DMS153 (cell line): ENCODE data around the gene ZNF77.
"Not testable (repeated sequence)": the region's sequence is repeated elsewhere in the genome, so short reads cannot be mapped to it uniquely, and the experiment has no call there.

ENCODE experiments used
- DNase-seq: peaks from one replicate; lab custom pipeline; 2025; lab: John Stamatoyannopoulos, UW

Gene ZNF77

DNA sequence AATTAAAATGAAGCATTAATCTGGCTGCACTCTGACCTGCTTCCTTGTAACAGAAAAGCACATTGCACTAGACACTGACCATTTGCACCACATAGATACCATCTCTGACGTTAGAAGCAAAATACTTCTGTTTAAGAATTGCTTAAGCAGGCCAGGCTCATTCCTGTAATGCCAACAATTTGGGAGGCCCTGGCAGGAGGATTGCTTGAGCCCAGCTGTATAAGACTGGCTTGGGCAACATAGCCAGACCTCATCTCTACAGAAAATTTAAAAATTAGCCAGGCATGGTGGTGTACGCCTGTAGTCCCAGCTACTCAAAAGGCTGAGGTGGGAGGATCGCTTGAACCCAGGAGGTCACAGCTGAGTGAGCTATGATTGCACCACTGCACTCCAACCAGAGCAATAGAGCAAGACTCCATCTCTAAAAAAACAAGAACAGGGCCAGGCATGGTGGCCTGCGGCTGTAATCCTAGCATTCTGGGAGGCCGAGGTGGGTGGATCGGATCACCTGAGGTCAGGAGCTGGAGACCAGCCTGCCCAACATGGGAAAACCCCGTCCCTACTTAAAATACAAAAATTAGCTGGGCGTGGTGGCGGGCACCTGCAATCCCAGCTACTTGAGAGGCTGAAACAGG lies 25.5 kb upstream of the ZNF77 start:
- no peak for DNase-seq

DNA sequence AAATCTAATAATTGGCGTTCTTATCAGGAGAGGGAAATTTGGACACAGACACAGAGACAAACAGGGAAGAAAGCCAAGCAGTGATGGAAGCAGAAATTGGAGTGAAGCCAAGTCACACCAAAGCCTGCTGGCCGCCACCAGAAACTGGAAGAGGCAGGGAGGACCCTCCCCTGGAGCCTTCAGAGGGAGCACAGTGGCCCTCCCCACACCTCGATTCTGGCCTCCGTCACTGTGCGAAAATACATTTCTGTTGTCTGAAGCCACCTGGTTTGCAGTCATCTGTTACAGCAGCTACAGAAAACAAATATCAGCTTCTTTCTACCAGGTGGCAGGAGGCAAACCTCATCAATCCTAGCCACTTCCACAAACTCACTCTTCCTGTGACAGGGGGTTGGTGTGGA lies 24.3 kb upstream of the ZNF77 start:
- peak; percentile 94 for DNase-seq

- no peak for DNase-seq
Measured at GRCh38 chr19:2967972-2968371, 23.2 kb upstream of the ZNF77 start.

DNA sequence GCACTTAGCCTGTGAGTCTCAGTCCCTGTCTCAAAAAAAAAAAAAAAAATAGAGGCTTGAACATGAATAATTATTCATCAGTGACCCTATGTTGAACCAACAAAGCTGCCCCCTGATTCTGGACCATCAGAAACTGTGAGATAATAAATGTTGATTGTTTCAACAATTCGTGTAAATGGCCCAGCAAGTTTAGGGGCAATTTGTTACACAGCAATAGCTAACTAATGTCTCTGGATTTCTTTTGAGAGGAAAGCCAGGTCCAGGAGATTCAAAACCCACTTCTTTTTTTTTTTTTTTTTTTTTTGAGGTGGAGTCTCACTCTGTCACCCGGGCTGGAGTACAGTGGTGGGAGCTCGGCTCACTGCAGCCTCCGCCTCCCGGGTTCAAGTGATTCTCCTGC lies 20.1 kb upstream of the ZNF77 start:
- DNase-seq = no peak

- not testable (repeated sequence) for DNase-seq
Measured at GRCh38 chr19:2963631-2964030, 18.9 kb upstream of the ZNF77 start.

- DNase-seq = no peak
Measured at GRCh38 chr19:2963122-2963521, 18.4 kb upstream of the ZNF77 start.

GRCh38 chr19:2962018-2962670 lies 17.4 kb upstream of the ZNF77 start:
- DNase-seq = peak; percentile 48

GRCh38 chr19:2960120-2960519 lies 15.3 kb upstream of the ZNF77 start:
- DNase-seq = no peak

DNA sequence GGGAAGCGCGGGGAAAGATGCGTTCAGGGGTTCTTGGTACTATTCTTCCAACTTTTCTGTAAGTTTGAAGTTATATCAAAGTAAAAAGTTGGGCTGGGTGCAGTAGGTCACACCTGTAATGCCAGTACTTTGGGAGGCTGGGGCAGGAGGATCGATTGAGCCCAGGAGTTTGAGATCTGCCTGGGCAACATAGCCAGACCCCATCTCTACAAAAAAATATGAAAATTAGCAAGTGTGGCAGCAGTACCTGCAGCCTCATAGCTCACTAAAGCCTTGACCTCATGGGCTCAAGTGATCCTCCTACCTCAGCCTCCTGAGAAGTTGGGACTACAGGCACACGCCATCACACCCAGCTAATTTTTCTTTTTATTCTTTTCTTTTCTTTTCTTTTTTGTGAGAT lies 12.4 kb upstream of the ZNF77 start:
- no peak for DNase-seq

DNA sequence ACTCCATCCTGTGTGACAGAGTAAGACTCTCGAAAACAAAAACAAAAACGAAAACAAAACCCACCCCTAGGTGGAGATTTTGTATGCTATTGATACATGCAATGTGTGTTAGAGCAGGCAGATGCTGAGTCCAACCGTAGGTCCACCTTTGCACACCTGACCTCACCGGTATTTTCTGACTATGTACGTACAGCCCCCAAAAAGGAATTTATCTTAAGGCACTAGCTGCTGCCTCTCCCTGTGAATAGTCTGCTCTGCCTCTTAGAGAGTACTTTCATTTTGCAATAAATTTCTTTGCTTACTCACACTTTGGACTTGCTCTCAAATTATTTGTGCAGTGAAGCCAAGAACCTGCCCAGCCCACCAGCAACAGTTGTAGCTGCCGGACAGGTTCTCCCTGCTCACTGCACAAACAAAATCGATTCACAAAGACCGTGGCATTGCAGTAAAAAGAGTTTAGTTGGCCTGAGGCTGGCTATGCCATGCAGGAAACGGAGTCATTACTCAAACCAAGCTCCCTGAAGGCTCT lies 8.2 kb upstream of the ZNF77 start:
- DNase-seq = peak; percentile 30

- peak; percentile 99 for DNase-seq
Measured at GRCh38 chr19:2950286-2951124, 5.7 kb upstream of the ZNF77 start.

DNA sequence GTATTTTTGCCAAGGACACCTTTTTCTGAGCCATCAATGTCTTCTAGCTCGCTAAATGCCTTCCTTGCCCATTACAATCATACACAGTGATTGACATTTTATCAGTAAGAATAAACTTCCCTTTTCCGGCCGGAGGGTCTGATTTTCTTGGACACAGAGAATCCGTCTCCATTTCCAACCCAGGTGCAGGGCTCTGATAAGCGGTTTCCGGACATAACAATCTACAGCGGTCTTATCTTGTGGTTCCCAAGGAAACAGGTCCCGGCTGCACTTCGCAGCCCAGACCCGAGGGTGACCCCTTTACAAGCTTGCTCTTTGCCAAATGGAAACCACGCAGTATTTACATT lies 5.1 kb upstream of the ZNF77 start:
- DNase-seq = no peak

DNA sequence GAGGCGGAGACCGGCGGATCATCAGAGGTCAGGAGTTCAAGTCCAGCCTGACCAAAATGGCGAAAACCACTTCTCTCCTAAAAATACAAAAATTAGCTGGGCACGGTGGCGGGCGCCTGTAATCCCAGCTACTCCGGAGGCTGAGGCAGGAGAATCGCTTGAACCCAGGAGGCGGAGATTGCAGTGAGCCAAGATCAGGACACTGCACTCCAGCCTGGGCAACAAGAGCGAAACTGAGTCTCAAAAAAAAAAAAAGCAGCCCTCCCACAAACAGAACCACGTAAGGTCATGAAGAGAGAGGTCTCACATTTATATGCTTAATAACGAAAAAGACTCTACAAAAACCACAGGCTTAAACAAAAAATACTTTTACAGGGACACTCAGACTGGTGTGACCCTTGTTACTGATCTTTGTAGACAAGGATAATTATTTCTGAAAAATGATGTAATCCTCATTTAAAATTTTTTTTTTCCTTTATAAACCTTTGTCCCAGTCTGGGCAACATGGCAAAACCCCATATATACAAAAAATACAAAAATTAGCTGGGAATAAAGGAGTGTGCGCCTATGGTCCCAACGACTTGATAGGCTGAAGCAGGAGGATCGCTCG lies 909 bp upstream of the ZNF77 start:
- no peak for DNase-seq

DNA sequence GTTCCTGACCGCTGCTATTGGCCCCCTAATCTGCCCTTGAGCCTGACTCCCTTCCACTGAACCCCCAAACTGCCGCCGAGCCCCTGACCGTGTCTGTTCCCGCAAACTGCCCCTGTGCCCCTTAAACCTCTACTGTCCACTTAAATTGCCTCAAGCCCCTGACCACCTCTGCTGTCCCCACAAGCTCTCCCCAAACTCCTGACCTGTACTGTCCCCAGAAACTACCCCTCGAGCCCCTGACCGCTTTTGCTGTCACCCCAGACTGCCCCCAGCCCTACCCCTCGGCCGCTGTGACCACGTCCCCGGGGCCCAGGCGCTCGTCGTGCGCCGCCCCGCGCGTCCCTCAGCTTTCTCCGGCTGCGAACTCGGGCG lies 382 bp downstream of the ZNF77 start:
- DNase-seq = no peak

DNA sequence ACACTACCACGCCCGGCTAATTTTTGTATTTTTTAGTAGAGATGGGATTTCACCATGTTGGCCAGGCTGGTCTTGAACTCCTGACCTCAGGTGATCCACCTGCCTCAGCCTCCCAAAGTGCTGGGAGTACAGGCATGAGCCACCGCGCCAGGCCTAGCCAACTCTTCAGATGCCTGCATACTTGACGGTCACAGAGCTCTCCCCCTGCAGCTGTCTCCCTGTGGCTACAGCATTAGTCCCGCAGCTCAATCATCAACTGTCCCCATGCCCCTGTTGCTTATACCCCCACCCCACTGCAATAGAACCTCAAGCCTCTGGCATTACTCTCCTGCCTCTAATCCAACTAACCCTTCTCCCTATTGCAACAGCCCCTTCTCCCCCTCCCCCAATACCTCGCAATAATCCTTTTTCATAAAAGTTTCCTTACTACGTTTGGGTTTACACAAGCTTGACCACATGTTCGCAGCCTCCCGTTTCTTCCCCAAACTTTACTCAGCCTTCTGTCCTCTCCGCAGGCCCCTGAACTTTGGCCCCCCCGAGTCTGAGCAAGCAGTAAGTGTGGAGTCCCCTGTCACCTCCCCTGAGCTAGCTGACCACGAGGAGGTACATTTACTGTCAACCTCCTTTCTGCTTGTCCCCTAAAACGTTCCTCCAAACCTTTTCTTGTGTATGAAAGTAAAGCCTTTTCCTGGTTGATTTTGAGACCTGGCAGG lies 1.7 kb downstream of the ZNF77 start:
- no peak for DNase-seq

- not testable (repeated sequence) for DNase-seq
Measured at GRCh38 chr19:2935863-2936262, 8.9 kb downstream of the ZNF77 start.

DNA sequence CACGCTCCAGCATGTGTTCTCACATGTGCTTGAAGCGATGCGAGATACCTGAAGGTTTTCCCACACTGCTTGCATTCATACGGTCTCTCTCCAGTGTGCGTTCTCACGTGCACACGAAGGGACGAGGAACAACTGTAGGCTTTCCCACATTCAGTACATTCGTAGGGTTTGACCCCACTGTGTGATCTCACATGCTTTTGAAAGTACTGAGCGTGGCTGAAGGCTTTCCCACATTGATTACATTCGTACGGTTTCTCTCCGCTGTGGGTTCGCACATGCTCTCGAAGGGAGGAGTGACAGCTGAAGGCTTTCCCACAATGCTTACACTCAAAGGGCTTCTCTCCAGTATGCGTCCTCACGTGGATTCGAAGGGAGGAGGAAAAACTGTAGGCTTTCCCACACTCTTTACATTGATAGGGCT lies 11.3 kb downstream of the ZNF77 start:
- DNase-seq = no peak

GRCh38 chr19:2927032-2927430 lies 17.7 kb downstream of the ZNF77 start:
- DNase-seq = no peak

GRCh38 chr19:2926341-2927031 lies 18.3 kb downstream of the ZNF77 start:
- DNase-seq = no peak

DNA sequence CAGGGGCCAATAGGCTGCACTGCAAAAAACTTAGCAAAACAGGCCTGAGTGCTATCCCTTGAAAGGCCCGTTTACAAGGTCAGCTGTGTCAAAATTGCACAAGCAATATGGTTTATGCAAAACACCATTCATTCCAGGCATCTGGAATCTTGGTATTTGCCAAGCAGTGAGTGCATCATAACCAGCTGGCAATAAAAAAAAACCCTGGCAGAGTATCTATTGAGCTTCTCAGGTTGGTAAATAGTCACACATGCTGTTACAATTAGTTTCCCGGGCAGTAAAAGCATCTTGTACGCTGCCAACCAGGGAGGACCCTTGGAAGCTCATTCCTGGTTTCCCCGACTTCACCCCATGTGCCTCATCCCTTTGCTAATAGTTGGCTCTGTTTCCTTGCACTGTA lies 21.3 kb downstream of the ZNF77 start:
- no peak for DNase-seq

GRCh38 chr19:2922987-2923386 lies 21.8 kb downstream of the ZNF77 start:
- no peak for DNase-seq
